Large intestine (tissue), 3 donors: ENCODE measurements around the gene NBEA. TPM values are rescaled to one million over a fixed set of nuclear protein-coding genes. Genes with fewer than 3 reads are reported as not detected.

Experiments used
- DNase-seq, 2 donors: peaks; one replicate each; pipeline versions ENCODE4 v3.0.0 to v3.0.0-alpha.2; 2013
- H3K27ac ChIP-seq: one replicate; pipeline ENCODE4 v1.5.1; 2013; ENCODE audit warnings: low read length
- H3K27me3 ChIP-seq: 2 replicates; pipeline ENCODE4 v1.6.1; 2013; ENCODE audit warnings: low read length; ENCODE audit not compliant: control insufficient read depth, insufficient read depth
- H3K36me3 ChIP-seq: 2 replicates; pipeline ENCODE4 v1.6.1; 2013; ENCODE audit warnings: low read length; ENCODE audit not compliant: control insufficient read depth, insufficient read depth
- H3K4me1 ChIP-seq: one replicate; pipeline ENCODE4 v1.6.1; 2013; ENCODE audit warnings: low read length; ENCODE audit not compliant: control insufficient read depth, insufficient read depth
- H3K4me3 ChIP-seq: one replicate; pipeline ENCODE4 v1.5.1; 2013; ENCODE audit warnings: low read length
- H3K9me3 ChIP-seq: one replicate; pipeline ENCODE4 v1.6.1; 2013; ENCODE audit warnings: mild to moderate bottlenecking, low read depth, low read length, moderate library complexity; ENCODE audit not compliant: control insufficient read depth
- WGBS: methylation state at CpG from one replicate; pipeline ENCODE4 v1.1.5; 2013; ENCODE audit warnings: low lambda C conversion rate; ENCODE audit not compliant: insufficient coverage; 5-methylcytosine and 5-hydroxymethylcytosine counted together
- polyA plus RNA-seq: library from polyadenylated mRNA; unstranded; fragments of 120-200 nt; gene quantifications from one replicate; pipeline ENCODE4 v1.2.1, GENCODE V29; 2013

NBEA gene
- polyA plus RNA-seq, 1 donor, result 8.7 TPM

- peaks cover 16% of the 10 kb centered on the region for H3K4me1 ChIP-seq
- H3K27ac ChIP-seq, result no peak overlapping the region
- H3K4me3 ChIP-seq, result no peak overlapping the region
- no peaks in the 10 kb centered on the region for H3K36me3 ChIP-seq
- DNase-seq, result no peak
- 13% methylated on average over 1 of the region's 5 CpGs for WGBS
- peaks cover 63% of the 10 kb centered on the region for H3K27me3 ChIP-seq
- peaks cover 4% of the 10 kb centered on the region for H3K9me3 ChIP-seq
These were observed 535.4 kb downstream of the NBEA start for GRCh38 chr13:35477386-35477946.

DNA sequence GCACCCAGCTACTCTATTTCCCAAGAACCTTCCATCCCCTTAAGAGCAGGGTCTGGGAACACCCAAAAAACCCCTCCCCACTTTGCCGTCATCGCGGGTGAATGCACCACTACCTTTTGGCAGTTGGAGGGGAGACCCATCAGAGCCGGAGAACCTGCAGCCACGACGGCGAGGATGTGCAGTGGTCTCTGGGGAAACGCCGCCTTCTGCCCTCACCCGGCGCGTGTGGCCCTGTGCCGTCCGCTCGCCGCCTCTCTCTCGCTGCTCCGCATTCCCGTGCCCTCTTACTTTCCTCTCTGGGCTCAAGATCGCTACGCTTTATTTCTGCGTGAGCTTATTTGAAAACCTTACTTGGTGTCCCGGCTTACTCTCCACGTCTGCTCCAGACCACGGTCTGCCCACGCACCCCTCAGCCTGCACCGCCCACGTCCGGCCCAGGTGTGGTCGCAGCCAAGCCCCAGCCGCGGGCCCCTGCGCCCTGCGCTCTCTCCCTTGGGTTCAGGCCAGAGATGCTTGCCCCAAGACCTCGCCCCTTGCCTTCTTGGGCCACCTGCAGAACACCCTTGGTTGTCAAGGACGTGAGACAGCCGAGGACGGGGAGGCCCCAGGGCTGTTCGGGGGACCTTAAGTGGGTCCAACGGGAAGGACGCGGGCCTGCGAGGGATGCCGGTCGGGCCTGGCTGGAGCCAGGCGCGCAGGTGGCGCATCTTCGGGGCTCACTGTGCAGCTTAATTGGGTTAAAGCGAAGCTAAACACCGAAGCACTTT lies 536.4 kb downstream of the NBEA start:
- H3K27me3 ChIP-seq, result peaks cover 56% of the 10 kb centered on the region
- peak overlapping the region; percentile 10 for H3K4me3 ChIP-seq
- DNase-seq, result no peak
- peaks cover 4% of the 10 kb centered on the region for H3K9me3 ChIP-seq
- H3K36me3 ChIP-seq, result no peaks in the 10 kb centered on the region
- WGBS, result 0% methylated on average over 2 of the region's 51 CpGs
- peak overlapping the region; percentile 51 for H3K27ac ChIP-seq
- H3K4me1 ChIP-seq, result peaks cover 16% of the 10 kb centered on the region

- DNase-seq, result no peak
These were observed 537.0 kb downstream of the NBEA start for GRCh38 chr13:35479038-35479492.

GRCh38 chr13:35479706-35480105 lies 537.6 kb downstream of the NBEA start:
- no peak overlapping the region for H3K4me3 ChIP-seq
- peaks cover 16% of the 10 kb centered on the region for H3K4me1 ChIP-seq
- peaks cover 4% of the 10 kb centered on the region for H3K9me3 ChIP-seq
- H3K27me3 ChIP-seq, result peaks cover 52% of the 10 kb centered on the region
- 83% methylated on average over 1 of the region's 1 CpG for WGBS
- no peak for DNase-seq
- no peak overlapping the region for H3K27ac ChIP-seq
- no peaks in the 10 kb centered on the region for H3K36me3 ChIP-seq

More at GRCh38 chr13:35479038-35479492, 537.0 kb downstream of the NBEA start:
- Histone ChIP-seq H3K4me1 (peaks cover 16% of the 10 kb centered on the region), H3K27ac (no peak overlapping the region), H3K27me3 (peaks cover 56% of the 10 kb centered on the region), H3K4me3 (no peak overlapping the region), H3K36me3 (no peaks in the 10 kb centered on the region), H3K9me3 (peaks cover 4% of the 10 kb centered on the region)
- WGBS, result 12% methylated on average over 3 of the region's 14 CpGs

- Histone ChIP-seq H3K9me3 (peaks cover 4% of the 10 kb centered on the region), H3K27ac (no peak overlapping the region), H3K27me3 (peaks cover 45% of the 10 kb centered on the region), H3K4me1 (peaks cover 11% of the 10 kb centered on the region), H3K4me3 (no peak overlapping the region), H3K36me3 (no peaks in the 10 kb centered on the region)
- 78% methylated on average over 2 of the region's 2 CpGs for WGBS
- DNase-seq, result no peak
These were observed 538.3 kb downstream of the NBEA start for GRCh38 chr13:35480346-35480745.

- peaks cover 4% of the 10 kb centered on the region for H3K9me3 ChIP-seq
- H3K27me3 ChIP-seq, result peaks cover 31% of the 10 kb centered on the region
- 79% methylated on average over 2 of the region's 2 CpGs for WGBS
- H3K4me1 ChIP-seq, result no peaks in the 10 kb centered on the region
- H3K27ac ChIP-seq, result no peak overlapping the region
- no peak overlapping the region for H3K4me3 ChIP-seq
- no peak for DNase-seq
- no peaks in the 10 kb centered on the region for H3K36me3 ChIP-seq
These were observed 539.7 kb downstream of the NBEA start for GRCh38 chr13:35481777-35482176.

DNA sequence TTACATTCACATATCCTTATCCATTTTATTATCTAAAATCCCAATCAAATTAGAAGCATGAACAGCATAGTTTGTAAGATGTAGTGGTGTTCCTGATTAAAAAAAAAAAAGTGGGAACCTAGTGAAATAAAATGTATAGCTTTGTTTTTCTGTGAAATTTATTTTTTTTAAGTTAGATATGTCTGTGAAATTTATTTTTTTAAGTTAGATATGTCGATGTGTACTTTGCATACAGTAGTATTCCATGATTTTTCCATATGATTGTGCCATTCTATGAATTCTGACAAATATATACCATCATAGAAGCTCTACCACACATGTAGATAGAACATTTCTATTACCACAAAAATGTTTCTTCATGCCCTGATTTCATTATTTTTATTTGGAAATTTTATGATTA lies 540.5 kb downstream of the NBEA start:
- no peak overlapping the region for H3K27ac ChIP-seq
- peaks cover 4% of the 10 kb centered on the region for H3K9me3 ChIP-seq
- WGBS, result no CpG with 5 or more reads among the region's 1 CpG
- H3K36me3 ChIP-seq, result no peaks in the 10 kb centered on the region
- peaks cover 24% of the 10 kb centered on the region for H3K27me3 ChIP-seq
- H3K4me1 ChIP-seq, result no peaks in the 10 kb centered on the region
- H3K4me3 ChIP-seq, result no peak overlapping the region
- DNase-seq, result no peak

DNA sequence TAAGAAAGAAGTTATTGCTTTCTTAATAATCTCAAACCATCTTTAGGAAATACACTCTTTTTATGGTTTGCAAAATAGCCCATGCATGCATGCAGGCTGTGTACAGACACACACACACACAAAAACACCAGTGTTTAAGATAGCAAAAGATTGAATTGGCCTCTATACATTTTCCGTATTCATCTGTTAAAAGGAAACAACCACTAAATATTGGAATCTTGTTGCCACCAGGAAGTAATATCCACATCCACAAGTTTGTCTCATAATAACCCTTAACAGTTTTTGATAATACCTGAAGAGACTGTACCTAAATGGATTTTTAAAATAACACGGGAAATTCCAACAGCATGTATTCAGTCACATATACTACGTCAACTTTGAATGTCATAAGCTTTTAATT lies 541.7 kb downstream of the NBEA start:
- WGBS, result no CpG with 5 or more reads among the region's 3 CpGs
- no peaks in the 10 kb centered on the region for H3K36me3 ChIP-seq

GRCh38 chr13:35484384-35484783 lies 542.3 kb downstream of the NBEA start:
- 40% methylated on average over 1 of the region's 2 CpGs for WGBS
- no peak overlapping the region for H3K27ac ChIP-seq

More for the DNA sequence above, 541.7 kb downstream of the NBEA start:
- no peaks in the 10 kb centered on the region for H3K4me1 ChIP-seq
- peaks cover 2% of the 10 kb centered on the region for H3K9me3 ChIP-seq
- no peak for DNase-seq
- no peak overlapping the region for H3K4me3 ChIP-seq
- H3K27ac ChIP-seq, result no peak overlapping the region
- H3K27me3 ChIP-seq, result peaks cover 11% of the 10 kb centered on the region

GRCh38 chr13:35485424-35485823 lies 543.4 kb downstream of the NBEA start:
- WGBS, result 100% methylated on average over 1 of the region's 3 CpGs
- no peak for DNase-seq
- Histone ChIP-seq H3K27ac (no peak overlapping the region), H3K27me3 (no peaks in the 10 kb centered on the region), H3K4me1 (no peaks in the 10 kb centered on the region), H3K4me3 (no peak overlapping the region), H3K36me3 (no peaks in the 10 kb centered on the region), H3K9me3 (no peaks in the 10 kb centered on the region)

More at GRCh38 chr13:35484384-35484783, 542.3 kb downstream of the NBEA start:
- no peaks in the 10 kb centered on the region for H3K4me1 ChIP-seq
- H3K9me3 ChIP-seq, result no peaks in the 10 kb centered on the region
- H3K27me3 ChIP-seq, result peaks cover 5% of the 10 kb centered on the region
- H3K36me3 ChIP-seq, result no peaks in the 10 kb centered on the region
- H3K4me3 ChIP-seq, result no peak overlapping the region
- DNase-seq, result no peak
